OCI-LY3 (cell line): ENCODE measurements around the gene DMBX1.

Source experiments
- EZH2phosphoT487 ChIP-seq: fragments of 200-600 bp; shearing (Covaris generic); IDR thresholded peaks from 2 replicates; pipeline ENCODE4 v1.6.1; 2018; ENCODE audit warnings: antibody characterized with exemption, mixed run types, low read depth
- TF ChIP-seq, protein P1 (sequence below): fragments of 200-600, 300-600 bp; sonication (generic); IDR thresholded peaks from 2 replicates; pipeline ENCODE4 v1.5.1; 2014; ENCODE audit warnings: antibody characterized with exemption, low read length, low read depth

DNA sequence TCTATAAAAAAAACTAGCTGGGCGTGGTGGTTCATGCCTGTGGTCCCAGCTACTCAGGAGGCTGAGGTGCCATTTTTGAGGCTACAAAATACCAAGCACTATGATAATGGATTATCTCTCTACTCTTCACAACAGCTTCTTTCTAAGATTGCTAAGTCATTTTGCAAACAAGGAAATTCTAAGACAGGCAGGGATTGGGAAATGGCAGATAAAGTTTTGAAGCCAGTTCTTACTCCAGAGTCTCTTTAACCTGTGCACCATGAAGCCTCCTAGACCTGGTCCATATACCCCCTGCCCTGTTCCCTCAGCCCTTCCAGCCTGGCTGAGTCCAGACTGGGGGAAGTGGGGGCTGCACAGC, 39.5 kb upstream of the DMBX1 start:
- no peak for TF ChIP-seq EZH2phosphoT487
- TF ChIP-seq, protein P1, sequence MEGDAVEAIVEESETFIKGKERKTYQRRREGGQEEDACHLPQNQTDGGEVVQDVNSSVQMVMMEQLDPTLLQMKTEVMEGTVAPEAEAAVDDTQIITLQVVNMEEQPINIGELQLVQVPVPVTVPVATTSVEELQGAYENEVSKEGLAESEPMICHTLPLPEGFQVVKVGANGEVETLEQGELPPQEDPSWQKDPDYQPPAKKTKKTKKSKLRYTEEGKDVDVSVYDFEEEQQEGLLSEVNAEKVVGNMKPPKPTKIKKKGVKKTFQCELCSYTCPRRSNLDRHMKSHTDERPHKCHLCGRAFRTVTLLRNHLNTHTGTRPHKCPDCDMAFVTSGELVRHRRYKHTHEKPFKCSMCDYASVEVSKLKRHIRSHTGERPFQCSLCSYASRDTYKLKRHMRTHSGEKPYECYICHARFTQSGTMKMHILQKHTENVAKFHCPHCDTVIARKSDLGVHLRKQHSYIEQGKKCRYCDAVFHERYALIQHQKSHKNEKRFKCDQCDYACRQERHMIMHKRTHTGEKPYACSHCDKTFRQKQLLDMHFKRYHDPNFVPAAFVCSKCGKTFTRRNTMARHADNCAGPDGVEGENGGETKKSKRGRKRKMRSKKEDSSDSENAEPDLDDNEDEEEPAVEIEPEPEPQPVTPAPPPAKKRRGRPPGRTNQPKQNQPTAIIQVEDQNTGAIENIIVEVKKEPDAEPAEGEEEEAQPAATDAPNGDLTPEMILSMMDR = no peak
